ENCODE measurements around the gene ZSWIM6.

- TF ChIP-seq CTCF (IDR thresholded peaks at IDR 0.05) (no peak), POLR2A (IDR thresholded peaks at IDR 0.05) (no peak)
These were observed 23.3 kb upstream of the ZSWIM6 start for GRCh38 chr5:61308712-61309111.

Data from heart left ventricle (tissue), 13 donors.